Neural cell (in vitro differentiated cells): ENCODE data around the gene ATP6V0A4. TPM values are rescaled to one million over a fixed set of nuclear protein-coding genes. Genes with fewer than 3 reads are reported as not detected.

Experiments used
- H2AFZ ChIP-seq: fragments of 200-600, 300-800 bp; sonication (generic), shearing (Covaris generic); 2 replicates; pipeline ENCODE4 v1.6.0; 2014; ENCODE audit warnings: low read depth, mild to moderate bottlenecking, antibody characterized with exemption, low read length, moderate library complexity
- H3F3A ChIP-seq: fragments of 200-600 bp; shearing (Covaris generic); 2 replicates; pipeline ENCODE4 v1.6.1; 2016; ENCODE audit warnings: mild to moderate bottlenecking, moderate library complexity, mixed read lengths, antibody characterized with exemption, low read length; ENCODE audit not compliant: insufficient read depth, poor library complexity, severe bottlenecking
- H3K27ac ChIP-seq: fragments of 200-600, 300-800 bp; sonication (generic), shearing (Covaris generic); 2 replicates; pipeline ENCODE4 v1.5.1; 2014; ENCODE audit warnings: mild to moderate bottlenecking, low read length, moderate library complexity
- H3K27me3 ChIP-seq: fragments of 300-800, 200-600 bp; sonication (generic), shearing (Covaris generic); 2 replicates; pipeline ENCODE4 v1.6.0; 2014; ENCODE audit warnings: mild to moderate bottlenecking, low read depth, low read length, moderate library complexity; ENCODE audit not compliant: insufficient read depth
- H3K36me3 ChIP-seq: fragments of 300-800, 200-600 bp; sonication (generic), shearing (Covaris generic); 2 replicates; pipeline ENCODE4 v1.5.1; 2014; ENCODE audit warnings: mild to moderate bottlenecking, antibody characterized with exemption, low read length, moderate library complexity; ENCODE audit not compliant: insufficient read depth
- H3K4me2 ChIP-seq: fragments of 300-800, 200-600 bp; sonication (generic), shearing (Covaris generic); 2 replicates; pipeline ENCODE4 v1.6.0; 2014; ENCODE audit warnings: mild to moderate bottlenecking, low read length
- H3K4me3 ChIP-seq: fragments of 300-800, 200-600 bp; sonication (generic), shearing (Covaris generic); 2 replicates; pipeline ENCODE4 v1.5.1; 2014; ENCODE audit warnings: mild to moderate bottlenecking, low read length, moderate library complexity
- H3K79me2 ChIP-seq: fragments of 200-600 bp; shearing (Covaris generic); replicated peaks from 2 replicates; pipeline ENCODE4 v1.6.0; 2014; ENCODE audit warnings: mild to moderate bottlenecking, low read length, moderate library complexity; ENCODE audit not compliant: insufficient read depth
- H3K9ac ChIP-seq: fragments of 300-800, 200-600 bp; sonication (generic), shearing (Covaris generic); 2 replicates; pipeline ENCODE4 v1.6.1; 2016; ENCODE audit warnings: mild to moderate bottlenecking, low read length, mixed read lengths
- H3K9me2 ChIP-seq: fragments of 200-600 bp; shearing (Covaris generic); 2 replicates; pipeline ENCODE4 v1.6.1; 2016; ENCODE audit warnings: mild to moderate bottlenecking, low read length, mixed read lengths; ENCODE audit not compliant: insufficient read depth
- H3K9me3 ChIP-seq: fragments of 200-600, 300-800 bp; sonication (generic), shearing (Covaris generic); 2 replicates; pipeline ENCODE4 v1.6.1; 2016; ENCODE audit warnings: mild to moderate bottlenecking, mixed run types, low read length, moderate library complexity, mixed read lengths
- H4K20me1 ChIP-seq: fragments of 200-600 bp; shearing (Covaris generic); 2 replicates; pipeline ENCODE4 v1.6.1; 2016; ENCODE audit warnings: mild to moderate bottlenecking, mixed run types; ENCODE audit not compliant: insufficient read depth
- EP300 ChIP-seq: fragments of 450-650 bp; conservative IDR thresholded peaks from 2 replicates; pipeline ENCODE4 v1.6.1; 2014; ENCODE audit warnings: antibody characterized with exemption, mild to moderate bottlenecking, moderate library complexity; ENCODE audit not compliant: poor library complexity, severe bottlenecking
- EZH2 ChIP-seq: fragments of 200-600, 300-800 bp; shearing (Covaris generic), sonication (generic); IDR thresholded peaks from 2 replicates; pipeline ENCODE4 v1.6.1; 2014; ENCODE audit warnings: antibody characterized with exemption, low read length, borderline replicate concordance, mild to moderate bottlenecking; ENCODE audit not compliant: insufficient read depth, poor library complexity, severe bottlenecking
- MXI1 ChIP-seq: fragments of 450-650 bp; conservative IDR thresholded peaks from 2 replicates; pipeline ENCODE4 v1.6.1; 2014; ENCODE audit warnings: antibody characterized with exemption, mild to moderate bottlenecking; ENCODE audit not compliant: poor library complexity, severe bottlenecking
- POLR2AphosphoS5 ChIP-seq: IDR thresholded peaks from 2 replicates; pipeline ENCODE4 v1.6.1; 2012
- RAD21 ChIP-seq: fragments of 450-650 bp; conservative IDR thresholded peaks from 2 replicates; pipeline ENCODE4 v1.6.1; 2014; ENCODE audit warnings: antibody characterized with exemption, mild to moderate bottlenecking, moderate library complexity
- SMC3 ChIP-seq: fragments of 450-650 bp; conservative IDR thresholded peaks from 2 replicates; pipeline ENCODE4 v1.6.1; 2014; ENCODE audit warnings: antibody characterized with exemption, mild to moderate bottlenecking, moderate library complexity; ENCODE audit not compliant: poor library complexity
- TAF1 ChIP-seq: IDR thresholded peaks from 2 replicates; pipeline ENCODE4 v1.6.1; 2012; ENCODE audit warnings: low read depth
- polyA plus RNA-seq: library from polyadenylated mRNA; depleted of rRNA; stranded (reverse); fragments of >200 nt; gene quantifications from 2 replicates; pipeline ENCODE4 v1.2.3, GENCODE V29; 2014
- TF ChIP-seq, protein P1 (sequence below): fragments of 450-650 bp; IDR thresholded peaks from 2 replicates; pipeline ENCODE4 v1.5.1; 2014; ENCODE audit warnings: antibody characterized with exemption, mild to moderate bottlenecking, moderate library complexity; ENCODE audit not compliant: poor library complexity, severe bottlenecking
- TF ChIP-seq, protein P2 (sequence below): IDR thresholded peaks from 2 replicates; pipeline ENCODE4 v1.6.1; 2012; ENCODE audit warnings: borderline replicate concordance

Gene ATP6V0A4
- polyA plus RNA-seq, 1 donor from 2014 or later = 0.81 TPM

DNA sequence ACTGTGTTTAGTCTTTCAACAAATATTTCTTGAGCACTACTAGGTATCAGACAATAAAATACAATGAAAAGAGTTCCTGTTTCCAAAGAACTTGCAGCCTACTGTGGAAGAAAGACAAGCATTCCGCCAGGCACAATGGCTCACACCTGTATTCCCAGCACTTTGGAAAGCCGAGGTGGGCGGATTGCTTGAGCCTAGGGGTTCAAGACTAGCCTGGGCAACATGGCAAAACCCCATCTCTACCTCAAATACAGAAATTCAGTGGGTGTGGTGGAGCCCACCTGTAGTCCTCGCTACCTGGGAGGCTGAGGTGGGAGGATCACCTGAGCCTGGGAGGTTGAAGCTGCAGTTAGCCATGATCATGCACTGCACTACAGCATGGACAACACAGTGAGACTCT, 102.9 kb downstream of the ATP6V0A4 start:
- Histone ChIP-seq H3K27ac (no peak overlapping the region), H3K4me2 (no peak overlapping the region), H3K9me2 (no peaks in the 10 kb centered on the region), H3K9me3 (no peaks in the 10 kb centered on the region), H3K9ac (no peak overlapping the region), H4K20me1 (no peaks in the 10 kb centered on the region), H3K4me3 (no peak overlapping the region), H2AFZ (no peak overlapping the region), H3K27me3 (no peaks in the 10 kb centered on the region), H3F3A (no peaks in the 10 kb centered on the region), H3K36me3 (no peaks in the 10 kb centered on the region), H3K79me2 (no peaks in the 10 kb centered on the region)
- TF ChIP-seq, protein P1, sequence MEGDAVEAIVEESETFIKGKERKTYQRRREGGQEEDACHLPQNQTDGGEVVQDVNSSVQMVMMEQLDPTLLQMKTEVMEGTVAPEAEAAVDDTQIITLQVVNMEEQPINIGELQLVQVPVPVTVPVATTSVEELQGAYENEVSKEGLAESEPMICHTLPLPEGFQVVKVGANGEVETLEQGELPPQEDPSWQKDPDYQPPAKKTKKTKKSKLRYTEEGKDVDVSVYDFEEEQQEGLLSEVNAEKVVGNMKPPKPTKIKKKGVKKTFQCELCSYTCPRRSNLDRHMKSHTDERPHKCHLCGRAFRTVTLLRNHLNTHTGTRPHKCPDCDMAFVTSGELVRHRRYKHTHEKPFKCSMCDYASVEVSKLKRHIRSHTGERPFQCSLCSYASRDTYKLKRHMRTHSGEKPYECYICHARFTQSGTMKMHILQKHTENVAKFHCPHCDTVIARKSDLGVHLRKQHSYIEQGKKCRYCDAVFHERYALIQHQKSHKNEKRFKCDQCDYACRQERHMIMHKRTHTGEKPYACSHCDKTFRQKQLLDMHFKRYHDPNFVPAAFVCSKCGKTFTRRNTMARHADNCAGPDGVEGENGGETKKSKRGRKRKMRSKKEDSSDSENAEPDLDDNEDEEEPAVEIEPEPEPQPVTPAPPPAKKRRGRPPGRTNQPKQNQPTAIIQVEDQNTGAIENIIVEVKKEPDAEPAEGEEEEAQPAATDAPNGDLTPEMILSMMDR = no peak
- TF ChIP-seq RAD21 (no peak), TAF1 (no peak), EZH2 (no peak), SMC3 (no peak), POLR2AphosphoS5 (no peak), MXI1 (no peak), EP300 (no peak)
- TF ChIP-seq, protein P2, sequence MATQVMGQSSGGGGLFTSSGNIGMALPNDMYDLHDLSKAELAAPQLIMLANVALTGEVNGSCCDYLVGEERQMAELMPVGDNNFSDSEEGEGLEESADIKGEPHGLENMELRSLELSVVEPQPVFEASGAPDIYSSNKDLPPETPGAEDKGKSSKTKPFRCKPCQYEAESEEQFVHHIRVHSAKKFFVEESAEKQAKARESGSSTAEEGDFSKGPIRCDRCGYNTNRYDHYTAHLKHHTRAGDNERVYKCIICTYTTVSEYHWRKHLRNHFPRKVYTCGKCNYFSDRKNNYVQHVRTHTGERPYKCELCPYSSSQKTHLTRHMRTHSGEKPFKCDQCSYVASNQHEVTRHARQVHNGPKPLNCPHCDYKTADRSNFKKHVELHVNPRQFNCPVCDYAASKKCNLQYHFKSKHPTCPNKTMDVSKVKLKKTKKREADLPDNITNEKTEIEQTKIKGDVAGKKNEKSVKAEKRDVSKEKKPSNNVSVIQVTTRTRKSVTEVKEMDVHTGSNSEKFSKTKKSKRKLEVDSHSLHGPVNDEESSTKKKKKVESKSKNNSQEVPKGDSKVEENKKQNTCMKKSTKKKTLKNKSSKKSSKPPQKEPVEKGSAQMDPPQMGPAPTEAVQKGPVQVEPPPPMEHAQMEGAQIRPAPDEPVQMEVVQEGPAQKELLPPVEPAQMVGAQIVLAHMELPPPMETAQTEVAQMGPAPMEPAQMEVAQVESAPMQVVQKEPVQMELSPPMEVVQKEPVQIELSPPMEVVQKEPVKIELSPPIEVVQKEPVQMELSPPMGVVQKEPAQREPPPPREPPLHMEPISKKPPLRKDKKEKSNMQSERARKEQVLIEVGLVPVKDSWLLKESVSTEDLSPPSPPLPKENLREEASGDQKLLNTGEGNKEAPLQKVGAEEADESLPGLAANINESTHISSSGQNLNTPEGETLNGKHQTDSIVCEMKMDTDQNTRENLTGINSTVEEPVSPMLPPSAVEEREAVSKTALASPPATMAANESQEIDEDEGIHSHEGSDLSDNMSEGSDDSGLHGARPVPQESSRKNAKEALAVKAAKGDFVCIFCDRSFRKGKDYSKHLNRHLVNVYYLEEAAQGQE = no peak

DNA sequence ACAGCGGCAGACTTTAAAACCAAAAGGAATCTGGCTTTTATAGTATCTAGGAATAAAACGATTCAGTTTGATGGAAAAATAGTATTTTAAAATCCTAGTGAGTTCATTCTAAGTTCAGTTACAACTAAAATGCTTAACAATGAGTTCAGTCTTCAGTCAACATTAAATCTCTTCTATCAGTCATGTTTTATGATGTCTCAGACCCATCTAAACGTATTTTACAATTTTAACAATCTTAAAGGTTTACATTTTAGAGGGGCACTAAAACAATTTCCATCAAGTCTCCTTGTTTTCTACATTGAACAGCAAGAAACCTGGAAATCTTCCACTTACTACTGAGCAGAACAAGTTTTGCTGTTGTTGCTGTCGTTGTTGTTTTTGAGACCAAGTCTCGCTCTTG, 106.8 kb downstream of the ATP6V0A4 start:
- H3K4me2 ChIP-seq = no peak overlapping the region
- no peaks in the 10 kb centered on the region for H3K36me3 ChIP-seq
- H4K20me1 ChIP-seq = no peaks in the 10 kb centered on the region
- no peaks in the 10 kb centered on the region for H3F3A ChIP-seq
- TF ChIP-seq EZH2 = no peak
- no peak for TF ChIP-seq EP300
- TF ChIP-seq, protein P2 = no peak
- TF ChIP-seq MXI1 = no peak
- no peak for TF ChIP-seq SMC3
- TF ChIP-seq TAF1 = no peak
- TF ChIP-seq POLR2AphosphoS5 = no peak
- TF ChIP-seq, protein P1 = no peak
- TF ChIP-seq RAD21 = no peak
- no peaks in the 10 kb centered on the region for H3K27me3 ChIP-seq
- H2AFZ ChIP-seq = no peak overlapping the region
- H3K9ac ChIP-seq = no peak overlapping the region
- H3K9me3 ChIP-seq = no peaks in the 10 kb centered on the region
- no peak overlapping the region for H3K27ac ChIP-seq
- no peaks in the 10 kb centered on the region for H3K79me2 ChIP-seq
- no peak overlapping the region for H3K4me3 ChIP-seq
- H3K9me2 ChIP-seq = no peaks in the 10 kb centered on the region
